Osteoblast (primary cell): Measurements from ENCODE around the gene CDC14A. TPM values are rescaled to one million over a fixed set of nuclear protein-coding genes. Genes with fewer than 3 reads are reported as not detected.

Experiments used
- DNase-seq: peaks from one replicate; pipeline ENCODE4 v3.0.0; 2011; ENCODE audit warnings: low spot score, mixed read lengths; ENCODE audit not compliant: insufficient read length; ENCODE audit errors: missing footprints
- H2AFZ ChIP-seq: 2 replicates; pipeline ENCODE4 v1.6.0; 2011; ENCODE audit warnings: mild to moderate bottlenecking, low read length
- H3K27ac ChIP-seq: 2 replicates; pipeline ENCODE4 v1.5.1; 2011; ENCODE audit warnings: mild to moderate bottlenecking, low read depth, low read length, moderate library complexity
- H3K27me3 ChIP-seq: 2 replicates; pipeline ENCODE4 v1.6.0; 2012; ENCODE audit warnings: mild to moderate bottlenecking, control low read depth, inconsistent platforms, low read length, moderate library complexity; ENCODE audit not compliant: insufficient read depth
- H3K36me3 ChIP-seq: 2 replicates; pipeline ENCODE4 v1.5.1; 2011; ENCODE audit warnings: mild to moderate bottlenecking, low read length, control low read depth, moderate library complexity; ENCODE audit not compliant: insufficient read depth
- H3K4me1 ChIP-seq: 2 replicates; pipeline ENCODE4 v1.5.1; 2011; ENCODE audit warnings: mild to moderate bottlenecking, low read length, control low read depth, moderate library complexity; ENCODE audit not compliant: insufficient read depth
- H3K4me2 ChIP-seq: 2 replicates; pipeline ENCODE4 v1.6.0; 2011; ENCODE audit warnings: mild to moderate bottlenecking, low read length; ENCODE audit not compliant: insufficient read depth
- H3K4me3 ChIP-seq: fragments of 200-600 bp; sonication (generic); 3 replicates; pipeline ENCODE4 v1.5.1; 2012; ENCODE audit warnings: mild to moderate bottlenecking, low read length, inconsistent platforms; ENCODE audit not compliant: insufficient read depth
- H3K79me2 ChIP-seq: 2 replicates; pipeline ENCODE4 v1.6.0; 2012; ENCODE audit warnings: mild to moderate bottlenecking, low read length, control low read depth, inconsistent platforms; ENCODE audit not compliant: insufficient read depth
- H3K9me3 ChIP-seq: 2 replicates; pipeline ENCODE4 v1.5.1; 2011; ENCODE audit warnings: low read depth, low read length, control low read depth
- H4K20me1 ChIP-seq: 2 replicates; pipeline ENCODE4 v1.6.0; 2012; ENCODE audit warnings: mild to moderate bottlenecking, low read length, control low read depth; ENCODE audit not compliant: insufficient read depth
- total RNA-seq: library from RNA; depleted of rRNA; stranded (reverse); fragments of >200 nt; gene quantifications from 2 replicates; pipeline ENCODE4 v1.2.3, GENCODE V29; 2012
- TF ChIP-seq, protein P1 (sequence below): IDR thresholded peaks from 2 replicates; pipeline ENCODE4 v1.5.1; 2011; ENCODE audit warnings: mild to moderate bottlenecking, low read depth, low read length, moderate library complexity; ENCODE audit errors: extremely low read depth

The CDC14A gene
- total RNA-seq, 1 donor = 6.9 TPM

DNA sequence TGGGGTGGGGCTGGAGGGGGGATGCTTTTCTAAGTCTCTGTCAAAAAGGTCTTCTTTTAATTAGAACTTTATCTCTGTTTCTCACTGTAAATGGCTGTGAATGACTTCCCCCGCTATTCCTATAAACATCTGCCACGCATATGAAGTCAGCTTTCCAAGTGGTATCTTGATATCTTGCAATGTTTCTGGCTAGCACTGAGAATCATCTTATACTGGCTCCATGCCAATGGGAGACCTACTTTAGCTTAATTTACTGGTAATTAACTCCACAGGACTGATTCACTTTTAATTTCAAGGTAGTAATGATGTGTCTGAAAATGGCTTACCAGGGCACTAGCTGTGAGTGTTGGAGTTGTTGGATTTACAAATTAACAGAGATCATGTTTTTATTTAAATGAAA lies 190.0 kb downstream of the CDC14A start:
- no peak overlapping the region for H3K4me2 ChIP-seq
- no peak for DNase-seq
- H3K79me2 ChIP-seq = no peaks in the 10 kb centered on the region
- H3K9me3 ChIP-seq = no peaks in the 10 kb centered on the region
- no peak overlapping the region for H3K4me3 ChIP-seq
- no peaks in the 10 kb centered on the region for H4K20me1 ChIP-seq
- TF ChIP-seq, protein P1, sequence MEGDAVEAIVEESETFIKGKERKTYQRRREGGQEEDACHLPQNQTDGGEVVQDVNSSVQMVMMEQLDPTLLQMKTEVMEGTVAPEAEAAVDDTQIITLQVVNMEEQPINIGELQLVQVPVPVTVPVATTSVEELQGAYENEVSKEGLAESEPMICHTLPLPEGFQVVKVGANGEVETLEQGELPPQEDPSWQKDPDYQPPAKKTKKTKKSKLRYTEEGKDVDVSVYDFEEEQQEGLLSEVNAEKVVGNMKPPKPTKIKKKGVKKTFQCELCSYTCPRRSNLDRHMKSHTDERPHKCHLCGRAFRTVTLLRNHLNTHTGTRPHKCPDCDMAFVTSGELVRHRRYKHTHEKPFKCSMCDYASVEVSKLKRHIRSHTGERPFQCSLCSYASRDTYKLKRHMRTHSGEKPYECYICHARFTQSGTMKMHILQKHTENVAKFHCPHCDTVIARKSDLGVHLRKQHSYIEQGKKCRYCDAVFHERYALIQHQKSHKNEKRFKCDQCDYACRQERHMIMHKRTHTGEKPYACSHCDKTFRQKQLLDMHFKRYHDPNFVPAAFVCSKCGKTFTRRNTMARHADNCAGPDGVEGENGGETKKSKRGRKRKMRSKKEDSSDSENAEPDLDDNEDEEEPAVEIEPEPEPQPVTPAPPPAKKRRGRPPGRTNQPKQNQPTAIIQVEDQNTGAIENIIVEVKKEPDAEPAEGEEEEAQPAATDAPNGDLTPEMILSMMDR = no peak
- peaks cover 5% of the 10 kb centered on the region for H3K4me1 ChIP-seq
- peaks cover 17% of the 10 kb centered on the region for H3K27me3 ChIP-seq
- H2AFZ ChIP-seq = no peak overlapping the region
- H3K36me3 ChIP-seq = no peaks in the 10 kb centered on the region
- H3K27ac ChIP-seq = no peak overlapping the region

- H3K27me3 ChIP-seq = peaks cover 9% of the 10 kb centered on the region
- H3K36me3 ChIP-seq = no peaks in the 10 kb centered on the region
- H4K20me1 ChIP-seq = no peaks in the 10 kb centered on the region
- TF ChIP-seq, protein P1 = peak; percentile 23
- no peak overlapping the region for H2AFZ ChIP-seq
- DNase-seq = no peak
- no peaks in the 10 kb centered on the region for H3K79me2 ChIP-seq
- no peak overlapping the region for H3K4me3 ChIP-seq
- no peak overlapping the region for H3K4me2 ChIP-seq
- no peaks in the 10 kb centered on the region for H3K9me3 ChIP-seq
- H3K27ac ChIP-seq = no peak overlapping the region
- peaks cover 5% of the 10 kb centered on the region for H3K4me1 ChIP-seq
Observed at GRCh38 chr1:100543640-100544039, 191.3 kb downstream of the CDC14A start.

GRCh38 chr1:100544791-100545190 lies 192.5 kb downstream of the CDC14A start:
- Histone ChIP-seq H3K4me1 (no peaks in the 10 kb centered on the region), H3K36me3 (no peaks in the 10 kb centered on the region), H3K79me2 (no peaks in the 10 kb centered on the region), H4K20me1 (no peaks in the 10 kb centered on the region), H3K4me2 (no peak overlapping the region), H3K27ac (no peak overlapping the region), H3K4me3 (no peak overlapping the region), H3K9me3 (no peaks in the 10 kb centered on the region), H2AFZ (no peak overlapping the region), H3K27me3 (peaks cover 3% of the 10 kb centered on the region)
- DNase-seq = no peak
- TF ChIP-seq, protein P1 = no peak

DNA sequence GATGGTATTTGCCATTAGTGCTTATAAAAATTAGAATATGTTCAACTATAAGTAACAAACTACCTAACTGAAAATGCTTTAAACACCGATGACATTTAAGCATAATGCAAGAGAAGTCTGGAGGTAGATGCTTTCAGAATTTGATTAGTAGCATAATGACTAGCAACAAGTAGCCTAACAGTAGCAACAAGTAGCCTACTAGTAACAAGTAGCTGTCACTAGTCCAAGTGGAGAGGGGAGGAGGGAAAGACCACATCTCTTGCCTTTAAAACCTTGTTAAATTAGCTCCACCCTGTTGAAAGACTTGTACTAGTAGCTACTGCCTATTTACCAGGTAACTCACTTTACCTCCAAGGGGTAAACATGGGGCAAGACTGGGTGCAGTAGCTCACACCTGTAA lies 193.5 kb downstream of the CDC14A start:
- DNase-seq = no peak
- Histone ChIP-seq H3K36me3 (no peaks in the 10 kb centered on the region), H3K27ac (no peak overlapping the region), H3K4me1 (no peaks in the 10 kb centered on the region), H3K27me3 (no peaks in the 10 kb centered on the region), H3K9me3 (no peaks in the 10 kb centered on the region), H3K4me3 (no peak overlapping the region), H2AFZ (no peak overlapping the region), H4K20me1 (no peaks in the 10 kb centered on the region), H3K79me2 (no peaks in the 10 kb centered on the region), H3K4me2 (no peak overlapping the region)
- TF ChIP-seq, protein P1 = no peak
